OCI-LY3 (cell line): ENCODE data around the gene WDSUB1.

Experiments used
- H2AFZ ChIP-seq: fragments of 200-600, 300-600 bp; shearing (Covaris generic); 2 replicates; pipeline ENCODE4 v1.6.0; 2014; ENCODE audit warnings: antibody characterized with exemption, low read depth, low read length
- H3K27ac ChIP-seq: fragments of 200-600, 300-600 bp; sonication (generic); 2 replicates; pipeline ENCODE4 v1.5.1; 2014; ENCODE audit warnings: mild to moderate bottlenecking, low read length, moderate library complexity, mixed read lengths
- H3K27me3 ChIP-seq: fragments of 200-600, 300-600 bp; sonication (generic); 2 replicates; pipeline ENCODE4 v1.6.1; 2014; ENCODE audit warnings: low read depth, low read length, mixed read lengths
- H3K36me3 ChIP-seq: fragments of 200-600, 300-600 bp; sonication (generic); replicated peaks from 2 replicates; pipeline ENCODE3; 2014; ENCODE audit warnings: low read depth, low read length, mixed read lengths
- H3K4me1 ChIP-seq: fragments of 300-600, 200-600 bp; sonication (generic); 2 replicates; pipeline ENCODE4 v1.6.1; 2014; ENCODE audit warnings: low read length, mixed read lengths
- H3K4me2 ChIP-seq: fragments of 200-600, 300-600 bp; sonication (generic); 2 replicates; pipeline ENCODE4 v1.6.1; 2014; ENCODE audit warnings: low read length, mixed read lengths
- H3K4me3 ChIP-seq: fragments of 300-600, 200-600 bp; sonication (generic); 2 replicates; pipeline ENCODE4 v1.5.1; 2014; ENCODE audit warnings: antibody characterized with exemption, mild to moderate bottlenecking, low read length, moderate library complexity
- H3K79me2 ChIP-seq: fragments of 300-600, 200-600 bp; shearing (Covaris generic); 2 replicates; pipeline ENCODE4 v1.6.1; 2014; ENCODE audit warnings: mild to moderate bottlenecking, low read length, mixed read lengths
- H3K9ac ChIP-seq: fragments of 300-600, 200-600 bp; shearing (Covaris generic); 2 replicates; pipeline ENCODE4 v1.6.0; 2014; ENCODE audit warnings: mild to moderate bottlenecking, low read length, moderate library complexity
- H3K9me3 ChIP-seq: fragments of 200-600, 300-600 bp; shearing (Covaris generic); 2 replicates; pipeline ENCODE4 v1.6.1; 2014; ENCODE audit warnings: low read length, mixed read lengths; ENCODE audit not compliant: insufficient read depth
- H4K20me1 ChIP-seq: fragments of 200-600, 300-600 bp; sonication (generic); 2 replicates; pipeline ENCODE4 v1.6.1; 2016; ENCODE audit warnings: low read length, mixed read lengths; ENCODE audit not compliant: insufficient read depth
- CTCF ChIP-seq: fragments of 200-600, 300-600 bp; sonication (generic); IDR thresholded peaks from 2 replicates; pipeline ENCODE4 v1.5.1; 2014; ENCODE audit warnings: antibody characterized with exemption, low read length, low read depth
- EZH2phosphoT487 ChIP-seq: fragments of 200-600 bp; shearing (Covaris generic); IDR thresholded peaks from 2 replicates; pipeline ENCODE4 v1.6.1; 2018; ENCODE audit warnings: antibody characterized with exemption, mixed run types, low read depth

WDSUB1 gene

GRCh38 chr2:159228081-159228581 is 58.4 kb downstream of the WDSUB1 start:
- H3K9ac ChIP-seq, result no peak overlapping the region
- no peak overlapping the region for H3K4me2 ChIP-seq
- no peaks in the 10 kb centered on the region for H3K27me3 ChIP-seq
- no peaks in the 10 kb centered on the region for H3K36me3 ChIP-seq
- no peak overlapping the region for H3K27ac ChIP-seq
- no peak overlapping the region for H3K4me3 ChIP-seq
- H2AFZ ChIP-seq, result no peak overlapping the region
- H3K9me3 ChIP-seq, result no peaks in the 10 kb centered on the region
- H3K4me1 ChIP-seq, result no peaks in the 10 kb centered on the region
- no peaks in the 10 kb centered on the region for H3K79me2 ChIP-seq
- no peaks in the 10 kb centered on the region for H4K20me1 ChIP-seq
- TF ChIP-seq CTCF (no peak), EZH2phosphoT487 (no peak)

- H3K9me3 ChIP-seq, result no peaks in the 10 kb centered on the region
- no peak overlapping the region for H3K9ac ChIP-seq
- H4K20me1 ChIP-seq, result no peaks in the 10 kb centered on the region
- no peak for TF ChIP-seq EZH2phosphoT487
- no peak for TF ChIP-seq CTCF
- no peaks in the 10 kb centered on the region for H3K79me2 ChIP-seq
- H3K27me3 ChIP-seq, result no peaks in the 10 kb centered on the region
- no peak overlapping the region for H2AFZ ChIP-seq
- H3K27ac ChIP-seq, result no peak overlapping the region
- no peaks in the 10 kb centered on the region for H3K4me1 ChIP-seq
- no peaks in the 10 kb centered on the region for H3K36me3 ChIP-seq
- H3K4me2 ChIP-seq, result no peak overlapping the region
- no peak overlapping the region for H3K4me3 ChIP-seq
Measured at GRCh38 chr2:159227467-159227866, 59.0 kb downstream of the WDSUB1 start.

- Histone ChIP-seq H2AFZ (no peak overlapping the region), H3K79me2 (no peaks in the 10 kb centered on the region), H3K4me1 (no peaks in the 10 kb centered on the region), H3K27me3 (no peaks in the 10 kb centered on the region), H3K9ac (no peak overlapping the region), H3K9me3 (no peaks in the 10 kb centered on the region), H3K36me3 (no peaks in the 10 kb centered on the region), H4K20me1 (no peaks in the 10 kb centered on the region), H3K4me2 (no peak overlapping the region), H3K27ac (no peak overlapping the region), H3K4me3 (no peak overlapping the region)
- no peak for TF ChIP-seq CTCF
- TF ChIP-seq EZH2phosphoT487, result no peak
Measured at GRCh38 chr2:159226608-159227385, 59.7 kb downstream of the WDSUB1 start.

GRCh38 chr2:159226059-159226461 is 60.4 kb downstream of the WDSUB1 start:
- Histone ChIP-seq H3K27ac (no peak overlapping the region), H3K36me3 (no peaks in the 10 kb centered on the region), H4K20me1 (no peaks in the 10 kb centered on the region), H3K4me3 (no peak overlapping the region), H2AFZ (no peak overlapping the region), H3K9ac (no peak overlapping the region), H3K9me3 (no peaks in the 10 kb centered on the region), H3K4me1 (no peaks in the 10 kb centered on the region), H3K4me2 (no peak overlapping the region), H3K79me2 (no peaks in the 10 kb centered on the region), H3K27me3 (no peaks in the 10 kb centered on the region)
- no peak for TF ChIP-seq CTCF
- TF ChIP-seq EZH2phosphoT487, result no peak
